Right lobe of liver (tissue), 6 donors: Measurements from ENCODE around the gene OR2AK2. TPM values are rescaled to one million over a fixed set of nuclear protein-coding genes. Genes with fewer than 3 reads are reported as not detected.

Source experiments
- ATAC-seq, 4 donors: fragments of 200-7000 bp; cut with Tn5 transposase; one replicate each; pipeline ENCODE4 v1.9.1; 2020; ENCODE audit warnings: mild to moderate bottlenecking in 4 of 4, moderate library complexity in 4 of 4
- DNase-seq, 3 donors: peaks; one replicate each; pipeline ENCODE4 v3.0.0-alpha.2; 2020
- H3K27ac ChIP-seq, 3 donors: fragments of 200-600 bp; one replicate each; pipeline ENCODE4 v1.8.0; 2022
- H3K27me3 ChIP-seq, 2 donors: fragments of 200-600 bp; one replicate each; pipeline ENCODE4 v1.8.0; 2022
- H3K36me3 ChIP-seq, 4 donors: fragments of 200-600 bp; sonication (generic) in 1 of 4; one replicate each; pipeline versions ENCODE4 v1.5.1 to v1.8.0; 2017 to 2022; ENCODE audit warnings: control low read depth in 1 of 4
- H3K4me1 ChIP-seq, 4 donors: fragments of 200-600 bp; sonication (generic) in 1 of 4; one replicate each; pipeline versions ENCODE4 v1.5.1 to v1.8.0; 2017 to 2022; ENCODE audit warnings: control low read depth in 1 of 4
- H3K4me3 ChIP-seq, 3 donors: fragments of 200-600 bp; one replicate each; pipeline ENCODE4 v1.8.0; 2022
- H3K9me3 ChIP-seq, 4 donors: fragments of 200-600 bp; sonication (generic) in 1 of 4; one replicate each; pipeline versions ENCODE4 v1.5.1 to v1.8.0; 2017 to 2022; ENCODE audit warnings: control low read depth in 1 of 4
- CTCF ChIP-seq, 4 donors: fragments of 200-600 bp in 3 of 4; fragments of 450-650 bp in 1 of 4; IDR thresholded peaks; one replicate each; pipeline versions ENCODE4 v1.5.1 to v1.8.0; 2016 to 2022; ENCODE audit warnings: antibody characterized with exemption in 4 of 4, mild to moderate bottlenecking in 2 of 4
- POLR2A ChIP-seq: fragments of 450-650 bp; IDR thresholded peaks from one replicate; pipeline ENCODE4 v1.6.1; 2017; ENCODE audit warnings: antibody characterized with exemption, mild to moderate bottlenecking
- WGBS: methylation state at CpG from one replicate; pipeline ENCODE4 v1.1.6; 2018; ENCODE audit warnings: low coverage, low lambda C conversion rate; ENCODE audit not compliant: insufficient coverage; ENCODE audit errors: missing lambda C conversion rate; 5-methylcytosine and 5-hydroxymethylcytosine counted together
- intact Hi-C, 2 donors: fragments of 100-400 bp; cut with DNase I; formaldehyde crosslinking; loops; one replicate each; pipeline versions ENCODE4 v1.11.2 to v1.14.1; 2022
- total RNA-seq, 6 experiments: library from RNA; depleted of rRNA in 2 of 6; stranded (reverse); fragments of >200 nt in 2 of 6; fragmentation: NEBNext Ultra II Directional in 3 of 6; extraction: Animal tissue kit (Norgen Biotek cat#: 25700) in 3 of 6; gene quantifications; one replicate each; pipeline versions ENCODE4 v1.1.0 to v1.2.4, GENCODE V29; 2016 to 2023
- donor health status: DM: no; HTN: yes; CAD: no.
- donor health status: DM: no; HTN: no; CAD: no.
- donor health status: DM: no; HTN: no; CAD: no.
- donor health status: DM: no; HTN: yes; CAD: no.
- donor health status: DM: no; HTN: yes; CAD: no.

OR2AK2 gene
- total RNA-seq, 6 experiments from 2014 or later, result not detected

- H3K4me1 ChIP-seq, result no peaks in the 10 kb centered on the region
- no peaks in the 10 kb centered on the region for H3K27me3 ChIP-seq
- intact Hi-C loops, result no loop called here
- no peaks in the 10 kb centered on the region for H3K9me3 ChIP-seq
- ATAC-seq, result no peak
- 62% methylated on average over 3 of the region's 3 CpGs for WGBS
- no peak for TF ChIP-seq CTCF (IDR thresholded peaks at IDR 0.05)
- no peak for TF ChIP-seq POLR2A
- H3K36me3 ChIP-seq, result no peaks in the 10 kb centered on the region
- no peak within 1 kb of the TSS for H3K4me3 ChIP-seq
- H3K27ac ChIP-seq, result no peak within 1 kb of the TSS
- DNase-seq, result no peak
Measured at GRCh38 chr1:247948558-247948957, 16.5 kb upstream of the OR2AK2 start, which contains the start of gene OR2L8. Gene OR2L8, plus strand, starts transcription at chr1:247948858. Its CDS starts 0 bp downstream, at chr1:247948858.

- Histone ChIP-seq H3K27ac (no peak overlapping the region), H3K27me3 (no peaks in the 10 kb centered on the region), H3K4me1 (no peaks in the 10 kb centered on the region), H3K36me3 (no peaks in the 10 kb centered on the region), H3K9me3 (no peaks in the 10 kb centered on the region), H3K4me3 (no peak overlapping the region)
- no CpG with 5 or more reads among the region's 1 CpG for WGBS
- DNase-seq, result no peak
- intact Hi-C loops, result no loop called here
- TF ChIP-seq CTCF (IDR thresholded peaks at IDR 0.05) (no peak), POLR2A (no peak)
- ATAC-seq, result no peak
Measured at GRCh38 chr1:247953408-247953807, 11.6 kb upstream of the OR2AK2 start.

GRCh38 chr1:247961791-247962190, 3.2 kb upstream of the OR2AK2 start:
- Histone ChIP-seq H3K27me3 (no peaks in the 10 kb centered on the region), H3K36me3 (no peaks in the 10 kb centered on the region), H3K4me1 (no peaks in the 10 kb centered on the region), H3K27ac (no peak overlapping the region), H3K4me3 (no peak overlapping the region), H3K9me3 (no peaks in the 10 kb centered on the region)
- WGBS, result 15% methylated on average over 3 of the region's 3 CpGs
- intact Hi-C loops, result no loop called here
- no peak for DNase-seq
- no peak for TF ChIP-seq CTCF (IDR thresholded peaks at IDR 0.05)
- no peak for TF ChIP-seq POLR2A
- ATAC-seq, result no peak

- ATAC-seq, result no peak
- TF ChIP-seq POLR2A (no peak), CTCF (IDR thresholded peaks at IDR 0.05) (no peak)
Measured at GRCh38 chr1:247962911-247963588, 2.0 kb upstream of the OR2AK2 start.

More at GRCh38 chr1:247962911-247963588, 2.0 kb upstream of the OR2AK2 start:
- Histone ChIP-seq H3K36me3 (no peaks in the 10 kb centered on the region), H3K27ac (no peak overlapping the region), H3K4me3 (no peak overlapping the region), H3K4me1 (no peaks in the 10 kb centered on the region), H3K27me3 (no peaks in the 10 kb centered on the region), H3K9me3 (no peaks in the 10 kb centered on the region)
- no peak for DNase-seq
- intact Hi-C loops, result no loop called here
- 34% methylated on average over 4 of the region's 4 CpGs for WGBS
